Measurements from ENCODE around the gene SFTPD.

DNA sequence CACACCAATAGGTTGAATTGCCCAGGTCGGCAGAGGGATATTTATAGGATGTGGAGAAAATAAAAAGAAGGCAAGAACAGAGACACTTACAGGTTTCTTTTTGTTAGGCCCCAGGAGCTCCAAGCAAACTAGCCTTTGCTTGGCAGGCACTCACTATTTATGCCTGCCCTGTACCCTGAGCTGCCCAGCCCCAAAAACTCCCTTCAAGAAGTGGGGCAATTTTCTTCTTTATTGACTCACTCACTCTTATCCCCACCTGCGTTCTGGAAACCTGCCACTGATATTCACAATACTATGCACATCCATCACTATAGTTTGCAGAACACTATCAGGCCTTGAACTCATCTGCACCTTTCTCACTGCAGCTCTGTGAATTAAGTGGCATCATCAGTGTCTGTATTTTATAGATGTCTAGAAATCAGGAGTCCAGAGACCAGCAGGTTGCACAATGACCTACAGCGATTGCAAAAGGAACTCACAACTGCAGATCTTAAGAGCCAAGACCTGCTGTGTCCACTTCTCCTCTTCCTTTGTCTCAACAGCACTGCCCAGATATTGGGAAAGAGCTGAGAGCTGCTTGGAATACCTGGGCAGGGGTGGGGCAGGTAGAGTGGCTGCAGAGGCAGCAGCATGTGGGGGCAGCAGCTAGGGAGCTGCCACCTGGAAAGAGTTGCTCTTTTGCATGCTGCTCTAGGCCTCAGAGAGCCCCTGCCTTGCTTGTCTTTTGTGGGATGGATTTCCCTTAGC lies at the start of gene SFTPD:
- no peak for TF ChIP-seq POLR2AphosphoS5 (IDR thresholded peaks at IDR 0.05; ENCODE audit: low read depth, low read length)
- TF ChIP-seq POLR2A (IDR thresholded peaks at IDR 0.05; ENCODE audit: low read depth, low read length) = no peak
- no peak for TF ChIP-seq TAF1 (IDR thresholded peaks at IDR 0.05; ENCODE audit: borderline replicate concordance, low read depth, low read length)
